HG03095 (cell line): ENCODE measurements around the gene CCDC160.
"Not testable (repeated sequence)": the region's sequence is repeated elsewhere in the genome, so short reads cannot be mapped to it uniquely, and the experiment has no call there.

Experiments used
- ATAC-seq: cut with Tn5 transposase; IDR thresholded peaks from one replicate; pipeline ENCODE4 v1.9.1; 2021; ENCODE audit warnings: moderate library complexity; ENCODE audit not compliant: unreplicated experiment

CCDC160 gene

GRCh38 chrX:134236626-134237614, at the start of gene CCDC160:
Gene CCDC160, plus strand, starts transcription at chrX:134237182. Its CDS starts 7,619 bp downstream, at chrX:134244801.
- ATAC-seq, result no peak

- no peak for ATAC-seq
Measured at GRCh38 chrX:134191281-134191680, 45.7 kb upstream of the CCDC160 start.

GRCh38 chrX:134194915-134195314, 42.1 kb upstream of the CCDC160 start:
- no peak for ATAC-seq

GRCh38 chrX:134202561-134202960, 34.4 kb upstream of the CCDC160 start:
- no peak for ATAC-seq

- ATAC-seq, result no peak
Measured at GRCh38 chrX:134206221-134206620, 30.8 kb upstream of the CCDC160 start.

- no peak for ATAC-seq
Measured at GRCh38 chrX:134210465-134210864, 26.5 kb upstream of the CCDC160 start.

- ATAC-seq, result no peak
Measured at GRCh38 chrX:134235236-134235635, 1.7 kb upstream of the CCDC160 start.

GRCh38 chrX:134238144-134238543, 1.2 kb downstream of the CCDC160 start:
- ATAC-seq, result not testable (repeated sequence)

DNA sequence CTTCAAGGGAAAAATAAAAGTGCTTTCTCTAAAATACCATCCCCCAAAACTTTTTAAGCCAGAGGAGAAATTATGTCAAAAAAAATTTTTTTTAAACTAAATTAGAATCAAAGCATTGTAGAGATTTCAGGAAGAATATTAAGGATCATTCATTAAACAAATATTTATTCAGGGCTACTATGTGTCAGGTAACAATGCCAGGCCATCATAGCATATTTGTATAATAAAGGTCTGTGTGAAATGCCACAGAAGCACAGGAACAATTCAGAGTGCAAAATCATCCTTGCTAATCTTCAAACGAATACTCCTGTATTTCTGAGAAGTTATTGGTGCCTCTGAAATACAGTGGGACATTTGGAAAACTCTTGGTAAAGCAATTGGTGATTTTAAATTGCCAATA, 2.0 kb downstream of the CCDC160 start:
- ATAC-seq, result no peak

DNA sequence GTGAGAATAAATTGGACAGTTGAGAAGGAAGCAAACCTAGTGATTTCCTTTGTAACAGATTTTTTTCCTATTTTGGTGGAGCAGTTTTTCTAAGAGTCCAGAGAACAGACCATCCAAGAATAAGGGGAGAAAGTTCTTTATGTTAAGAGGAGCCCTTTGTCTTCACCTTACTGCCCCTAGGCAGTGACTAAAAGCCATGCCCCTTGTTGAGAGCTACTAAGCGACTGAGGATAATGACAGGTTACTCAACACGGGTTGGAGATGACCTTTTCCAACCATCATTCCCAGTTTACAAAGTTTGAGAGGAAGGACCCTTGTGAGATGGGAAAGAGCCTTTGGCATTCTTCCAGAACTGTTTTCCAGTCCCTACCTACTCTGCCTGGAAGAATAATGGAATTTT, 3.2 kb downstream of the CCDC160 start:
- ATAC-seq, result no peak

- no peak for ATAC-seq
Measured at GRCh38 chrX:134241960-134242619, 5.1 kb downstream of the CCDC160 start.

DNA sequence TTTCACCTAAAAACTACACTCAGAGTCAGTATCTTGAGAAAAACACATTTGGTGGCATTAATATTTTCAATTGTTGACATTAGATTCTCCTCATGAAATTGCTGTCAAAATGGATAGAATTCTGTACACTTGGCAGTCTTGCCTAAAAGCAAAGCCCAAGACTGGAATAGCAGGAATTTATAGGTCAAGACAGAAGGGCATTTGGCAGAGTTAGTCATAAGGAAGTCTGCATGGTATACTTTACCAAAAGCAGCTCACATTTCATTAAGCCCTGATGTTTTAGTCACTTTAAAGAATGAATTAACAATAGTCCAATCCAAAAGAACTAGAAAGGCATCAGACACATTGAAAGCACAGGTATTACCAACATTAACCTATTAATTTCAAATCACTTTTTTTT, 7.1 kb downstream of the CCDC160 start:
- no peak for ATAC-seq

DNA sequence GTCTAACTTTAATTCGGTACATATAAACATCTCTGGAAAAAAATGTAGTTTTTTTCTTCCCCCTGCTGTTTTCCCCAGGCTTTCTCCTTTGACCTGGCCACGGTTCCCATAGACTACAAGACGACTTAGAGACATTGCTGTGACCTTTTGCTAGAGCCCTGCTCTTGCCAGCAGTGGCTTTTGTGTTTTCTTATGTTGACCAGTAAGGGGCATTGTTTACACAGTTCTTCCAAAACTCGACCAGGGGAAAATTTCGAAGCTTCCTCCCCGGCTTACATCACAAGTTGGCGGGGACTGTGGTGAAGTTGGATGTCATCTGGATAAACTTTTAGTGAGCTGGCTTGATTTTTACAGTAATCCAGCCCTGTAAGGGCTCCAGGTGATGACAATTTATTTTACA, 9.3 kb downstream of the CCDC160 start:
- no peak for ATAC-seq

- ATAC-seq, result no peak
Measured at GRCh38 chrX:134247492-134247891, 10.5 kb downstream of the CCDC160 start.

- no peak for ATAC-seq
Measured at GRCh38 chrX:134249241-134249640, 12.3 kb downstream of the CCDC160 start.

DNA sequence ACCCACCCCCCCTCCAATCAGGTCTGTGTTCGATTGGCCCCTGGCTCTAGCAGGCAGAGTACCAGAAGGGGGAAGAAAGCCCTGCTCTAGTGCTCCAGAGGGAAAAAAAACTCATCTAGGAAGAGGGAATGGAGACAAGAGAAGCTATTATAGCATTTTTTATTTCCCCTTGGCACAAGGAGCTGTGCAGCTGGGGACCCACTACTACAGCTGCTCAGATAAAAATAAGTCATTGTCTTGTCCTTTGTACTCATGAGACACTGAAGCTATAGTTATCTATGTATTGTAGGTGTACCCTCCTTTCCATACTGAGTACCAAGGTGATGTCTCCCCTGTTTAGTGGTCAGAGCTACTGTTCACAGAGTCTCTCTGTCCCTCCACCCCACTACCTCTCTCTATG, 14.3 kb downstream of the CCDC160 start:
- no peak for ATAC-seq

GRCh38 chrX:134254511-134254910, 17.5 kb downstream of the CCDC160 start:
- no peak for ATAC-seq

- ATAC-seq, result no peak
Measured at GRCh38 chrX:134255555-134255954, 18.6 kb downstream of the CCDC160 start.

DNA sequence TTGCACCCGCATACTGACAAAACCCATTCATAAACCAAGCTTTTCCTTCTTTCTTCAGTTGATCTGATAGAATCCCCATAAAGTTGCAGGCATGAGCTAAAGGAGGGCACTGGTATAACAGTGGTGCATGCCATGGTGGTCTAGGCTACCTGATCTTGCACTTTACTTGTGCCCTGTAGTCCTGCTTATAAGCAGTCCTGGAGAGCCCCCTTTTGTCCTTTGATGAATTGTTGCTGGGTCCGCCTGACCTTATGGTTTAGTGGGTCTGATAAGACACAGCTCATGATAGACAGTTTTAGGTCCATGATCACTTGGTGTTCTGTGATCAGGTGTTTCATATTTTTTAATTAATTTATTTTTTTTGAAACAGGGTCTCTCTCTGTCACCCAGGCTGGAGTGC, 19.7 kb downstream of the CCDC160 start:
- ATAC-seq, result no peak

DNA sequence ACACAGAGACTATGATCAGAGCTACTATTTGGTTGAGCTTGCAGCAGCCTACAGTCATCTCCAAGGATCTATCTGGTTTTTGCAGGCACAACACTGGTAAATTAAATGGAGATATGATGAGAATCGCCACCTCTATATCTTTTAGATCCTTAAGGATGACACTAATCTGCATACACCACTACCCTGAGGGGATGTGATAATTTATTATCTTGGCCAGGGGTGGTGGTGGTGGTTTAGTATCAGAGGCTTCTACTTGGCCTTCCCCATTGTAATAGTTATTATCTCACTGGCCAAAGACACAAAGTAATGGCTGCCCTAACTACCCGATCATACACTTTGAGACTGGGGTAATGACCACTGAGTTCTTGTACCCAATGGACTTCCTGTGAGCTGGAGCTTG, 21.2 kb downstream of the CCDC160 start:
- ATAC-seq, result no peak

DNA sequence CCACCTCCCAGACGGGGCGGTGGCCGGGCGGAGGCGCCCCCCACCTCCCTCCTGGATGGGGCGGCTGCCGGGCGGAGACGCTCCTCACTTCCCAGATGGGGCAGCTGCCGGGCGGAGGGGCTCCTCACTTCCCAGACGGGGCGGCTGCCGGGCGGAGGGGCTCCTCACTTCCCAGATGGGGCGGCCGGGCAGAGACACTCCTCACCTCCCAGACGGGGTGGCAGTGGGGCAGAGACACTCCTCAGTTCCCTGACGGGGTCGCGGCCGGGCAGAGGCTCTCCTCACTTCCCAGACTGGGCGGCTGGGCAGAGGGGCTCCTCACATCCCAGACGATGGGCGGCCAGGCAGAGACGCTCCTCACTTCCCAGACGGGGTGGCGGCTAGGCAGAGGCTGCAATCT, 49.0 kb downstream of the CCDC160 start:
- not testable (repeated sequence) for ATAC-seq

- no peak for ATAC-seq
Measured at GRCh38 chrX:134287346-134287745, 50.4 kb downstream of the CCDC160 start.
